ENCODE measurements around the gene SMIM27. TPM values are rescaled to one million over a fixed set of nuclear protein-coding genes. Genes with fewer than 3 reads are reported as not detected.
"Not testable (repeated sequence)": the region's sequence is repeated elsewhere in the genome, so short reads cannot be mapped to it uniquely, and the experiment has no call there.

SMIM27 gene
- total and polyA plus RNA-seq, 11 donors: 4.1 to 26.5 (median 14.2) TPM

DNA sequence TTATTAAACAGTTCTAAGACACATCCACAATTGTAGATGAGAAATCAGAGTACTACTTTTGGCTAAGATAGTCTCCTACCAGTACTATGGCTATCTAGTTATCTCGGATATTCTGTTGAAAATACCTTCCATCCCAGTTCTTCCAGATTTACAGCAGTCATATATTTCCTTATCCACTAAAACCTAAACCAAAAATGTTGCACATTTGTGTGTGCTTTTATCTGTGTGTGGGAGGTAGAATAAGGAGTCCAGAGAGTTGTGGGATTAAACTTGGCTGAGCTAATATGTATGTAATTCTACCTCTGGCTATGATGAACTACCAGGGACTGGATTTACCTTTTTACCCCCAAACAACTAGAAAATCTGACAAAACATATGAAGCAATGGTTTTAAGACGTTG is 38.3 kb downstream of the SMIM27 start:
- Histone ChIP-seq H3K4me1 (no peaks in the 10 kb centered on the region), H3K9me3 (no peaks in the 10 kb centered on the region), H3K27ac (no peak overlapping the region), H3K4me3 (no peak overlapping the region), H3K36me3 (no peaks in the 10 kb centered on the region), H3K27me3 (peaks cover 0 to 7% (median 0%) of the 10 kb centered on the region in 9 donors)
- WGBS, 4 donors: 33 to 60% (median 43%) methylated on average over 2 of the region's 2 CpGs
- intact Hi-C loops (cut with DNase I): no loop called here
- no peak for TF ChIP-seq POLR2A (IDR thresholded peaks at IDR 0.05)
- TF ChIP-seq, protein P1, sequence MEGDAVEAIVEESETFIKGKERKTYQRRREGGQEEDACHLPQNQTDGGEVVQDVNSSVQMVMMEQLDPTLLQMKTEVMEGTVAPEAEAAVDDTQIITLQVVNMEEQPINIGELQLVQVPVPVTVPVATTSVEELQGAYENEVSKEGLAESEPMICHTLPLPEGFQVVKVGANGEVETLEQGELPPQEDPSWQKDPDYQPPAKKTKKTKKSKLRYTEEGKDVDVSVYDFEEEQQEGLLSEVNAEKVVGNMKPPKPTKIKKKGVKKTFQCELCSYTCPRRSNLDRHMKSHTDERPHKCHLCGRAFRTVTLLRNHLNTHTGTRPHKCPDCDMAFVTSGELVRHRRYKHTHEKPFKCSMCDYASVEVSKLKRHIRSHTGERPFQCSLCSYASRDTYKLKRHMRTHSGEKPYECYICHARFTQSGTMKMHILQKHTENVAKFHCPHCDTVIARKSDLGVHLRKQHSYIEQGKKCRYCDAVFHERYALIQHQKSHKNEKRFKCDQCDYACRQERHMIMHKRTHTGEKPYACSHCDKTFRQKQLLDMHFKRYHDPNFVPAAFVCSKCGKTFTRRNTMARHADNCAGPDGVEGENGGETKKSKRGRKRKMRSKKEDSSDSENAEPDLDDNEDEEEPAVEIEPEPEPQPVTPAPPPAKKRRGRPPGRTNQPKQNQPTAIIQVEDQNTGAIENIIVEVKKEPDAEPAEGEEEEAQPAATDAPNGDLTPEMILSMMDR (IDR thresholded peaks at IDR 0.05): no peak
- ATAC-seq: no peak
- no peak for DNase-seq

DNA sequence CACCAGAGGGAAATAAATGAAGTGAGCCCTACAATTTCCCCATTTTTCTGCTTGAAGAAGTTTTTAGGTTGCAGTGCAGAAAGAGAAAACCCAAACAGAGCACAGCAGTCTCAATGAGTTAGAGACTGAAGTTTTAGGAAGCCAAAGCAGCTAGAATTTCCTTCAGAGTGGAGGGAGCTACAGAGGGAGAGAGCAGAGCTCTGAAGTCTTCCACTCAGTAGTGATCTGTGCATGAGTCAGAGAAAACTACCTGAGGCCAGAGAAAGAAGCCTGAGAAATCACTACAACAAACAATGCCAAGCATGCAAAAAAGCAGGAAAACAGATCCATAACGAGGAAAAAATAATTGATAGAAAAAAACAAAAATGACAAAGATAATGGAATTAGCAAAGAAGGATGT is 38.8 kb downstream of the SMIM27 start:
- H3K27ac ChIP-seq: no peak overlapping the region
- H3K36me3 ChIP-seq: no peaks in the 10 kb centered on the region
- intact Hi-C loops (cut with DNase I): no loop called here
- peaks cover 0 to 3% (median 0%) of the 10 kb centered on the region in 12 donors for H3K4me1 ChIP-seq
- TF ChIP-seq, protein P1 (IDR thresholded peaks at IDR 0.05): no peak
- TF ChIP-seq POLR2A (IDR thresholded peaks at IDR 0.05): no peak
- ATAC-seq (no peak), DNase-seq (no peak)
- no peak overlapping the region for H3K4me3 ChIP-seq
- 61 to 70% (median 62%) methylated on average over 1 of the region's 1 CpG for WGBS, 4 donors
- peaks cover 0 to 7% (median 0%) of the 10 kb centered on the region in 9 donors for H3K27me3 ChIP-seq
- no peaks in the 10 kb centered on the region for H3K9me3 ChIP-seq

DNA sequence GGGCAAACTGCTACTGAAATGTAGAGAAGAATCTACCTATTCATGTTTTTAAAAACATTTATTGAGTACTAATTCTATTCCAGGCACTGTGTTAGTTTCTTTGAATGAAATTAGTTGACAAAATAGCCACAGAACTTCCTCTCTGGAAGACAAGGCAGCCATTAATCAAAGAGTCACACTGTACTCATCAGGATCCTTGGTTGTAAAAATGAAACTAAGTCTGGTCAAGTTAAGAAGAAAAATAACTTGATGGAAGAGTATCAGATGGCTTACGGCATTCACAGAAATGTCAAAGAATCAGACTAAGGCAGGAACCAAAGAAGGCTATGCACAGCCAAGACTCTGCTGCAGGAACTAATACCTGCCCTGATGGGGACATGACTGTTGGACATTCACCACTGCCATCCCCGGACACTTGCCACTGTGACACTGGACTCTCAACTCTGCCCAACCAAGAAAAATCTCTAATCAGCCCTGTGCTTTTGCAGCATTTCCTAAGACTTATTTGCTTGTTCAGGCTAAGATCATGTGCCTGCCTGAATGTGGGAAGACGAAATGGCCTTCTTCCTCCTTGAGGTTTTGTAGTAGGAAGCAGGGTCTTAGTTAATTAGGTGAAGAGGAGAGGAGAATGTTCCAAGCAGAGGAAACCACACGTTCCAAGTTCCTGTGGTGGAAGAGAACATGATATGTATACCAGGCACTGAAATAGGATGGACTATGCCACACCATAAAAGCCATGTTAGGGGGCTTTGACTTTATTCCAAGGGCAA is 44.2 kb downstream of the SMIM27 start:
- TF ChIP-seq POLR2A (IDR thresholded peaks at IDR 0.05): no peak
- TF ChIP-seq, protein P1 (IDR thresholded peaks at IDR 0.05): no peak

DNA sequence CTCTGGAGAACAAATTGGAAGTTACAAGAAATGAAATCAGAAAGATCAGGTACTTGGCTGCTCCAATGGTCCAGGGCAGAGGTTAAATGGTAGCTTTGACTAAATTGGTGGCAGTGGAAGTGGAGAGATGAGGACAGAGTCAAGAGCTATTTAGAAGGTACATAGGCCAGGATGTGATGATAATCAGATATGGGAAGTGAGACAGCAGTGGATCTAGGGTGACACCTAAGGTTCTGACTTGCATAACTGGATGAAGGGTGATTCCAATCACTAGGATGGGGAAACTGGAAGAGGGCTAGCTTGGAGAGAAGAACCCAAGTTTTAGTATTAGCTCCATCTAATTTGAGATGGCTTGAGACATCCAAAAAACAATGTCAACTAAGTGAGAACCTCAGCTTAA is 44.8 kb downstream of the SMIM27 start:
- intact Hi-C loops (cut with DNase I): no loop called here
- H3K27me3 ChIP-seq: no peaks in the 10 kb centered on the region
- no peak overlapping the region for H3K27ac ChIP-seq
- H3K4me1 ChIP-seq: peaks cover 0 to 6% (median 0%) of the 10 kb centered on the region in 12 donors
- H3K36me3 ChIP-seq: no peaks in the 10 kb centered on the region
- H3K9me3 ChIP-seq: peaks cover 0 to 3% (median 0%) of the 10 kb centered on the region in 12 donors
- ATAC-seq (no peak), DNase-seq (no peak)
- no peak for TF ChIP-seq POLR2A (IDR thresholded peaks at IDR 0.05)
- TF ChIP-seq, protein P1 (IDR thresholded peaks at IDR 0.05): no peak
- no peak overlapping the region for H3K4me3 ChIP-seq

More for the DNA sequence above, 44.2 kb downstream of the SMIM27 start:
- no peak for DNase-seq
- Histone ChIP-seq H3K27ac (no peak overlapping the region), H3K36me3 (no peaks in the 10 kb centered on the region), H3K27me3 (no peaks in the 10 kb centered on the region), H3K4me1 (peaks cover 0 to 6% (median 0%) of the 10 kb centered on the region in 12 donors), H3K4me3 (no peak overlapping the region), H3K9me3 (peaks cover 0 to 3% (median 0%) of the 10 kb centered on the region in 12 donors)
- intact Hi-C loops (cut with DNase I): no loop called here
- 68 to 71% (median 69%) methylated on average over 4 of the region's 4 CpGs for WGBS, 4 donors
- no peak for ATAC-seq

DNA sequence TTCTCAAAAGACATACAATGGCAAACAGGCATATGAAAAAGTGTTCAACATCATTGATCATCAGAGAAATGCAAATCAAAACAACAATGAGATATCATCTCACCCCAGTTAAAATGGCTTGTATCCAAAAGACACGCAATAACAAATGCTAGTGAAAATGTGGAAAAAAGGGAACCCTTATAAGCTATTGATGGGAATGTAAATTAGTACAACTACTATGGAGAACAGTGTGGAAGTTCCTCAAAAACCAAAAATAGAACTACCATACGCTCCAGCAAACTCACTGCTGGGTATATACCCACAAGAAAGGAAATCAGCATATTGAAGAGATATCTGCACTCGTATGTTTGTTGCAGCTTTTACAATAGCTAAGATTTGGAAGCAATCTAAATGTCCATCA is 46.9 kb downstream of the SMIM27 start:
- H3K27me3 ChIP-seq; DNase-seq; H3K9me3 ChIP-seq; H3K27ac ChIP-seq; intact Hi-C loops (cut with DNase I); ATAC-seq; H3K4me3 ChIP-seq; H3K4me1 ChIP-seq; H3K36me3 ChIP-seq: not testable (repeated sequence)
- WGBS, 4 donors: 57 to 71% (median 66%) methylated on average over 3 of the region's 3 CpGs

All from heart left ventricle (tissue), 16 donors.